Spleen (tissue), 11 donors: ENCODE data around the gene RASSF10. TPM values are rescaled to one million over a fixed set of nuclear protein-coding genes. Genes with fewer than 3 reads are reported as not detected.

Source experiments
- DNase-seq: peaks from one replicate; pipeline ENCODE4 v3.0.0-alpha.2; 2020
- H3K27ac ChIP-seq, 8 donors: fragments of 200-600 bp; sonication (generic) in 7 of 8; 1 replicate in 4 of 8; 2 replicates in 4 of 8; pipeline versions ENCODE4 v1.5.0 to v1.8.0; 2016 to 2021; ENCODE audit warnings: inconsistent platforms in 4 of 8, mild to moderate bottlenecking in 4 of 8, moderate library complexity in 1 of 8
- H3K27me3 ChIP-seq, 7 donors: fragments of 200-600 bp; sonication (generic) in 6 of 7; replicated peaks in 1 of 7; 1 replicate in 4 of 7; 2 replicates in 3 of 7; pipeline versions ENCODE4 v1.5.0 to v1.8.0; 2016 to 2021; ENCODE audit warnings: inconsistent platforms in 3 of 7, mild to moderate bottlenecking in 1 of 7
- H3K36me3 ChIP-seq, 6 donors: fragments of 200-600 bp; sonication (generic) in 5 of 6; 1 replicate in 4 of 6; 2 replicates in 2 of 6; pipeline versions ENCODE4 v1.5.0 to v1.8.0; 2016 to 2021; ENCODE audit warnings: inconsistent platforms in 2 of 6
- H3K4me1 ChIP-seq, 6 donors: fragments of 200-600 bp; sonication (generic) in 5 of 6; 1 replicate in 3 of 6; 2 replicates in 3 of 6; pipeline versions ENCODE4 v1.5.0 to v1.8.0; 2016 to 2021; ENCODE audit warnings: inconsistent platforms in 3 of 6
- H3K4me3 ChIP-seq, 8 donors: fragments of 200-600 bp; sonication (generic) in 7 of 8; 1 replicate in 4 of 8; 2 replicates in 4 of 8; pipeline versions ENCODE4 v1.5.0 to v1.8.0; 2016 to 2021; ENCODE audit warnings: inconsistent platforms in 4 of 8, mild to moderate bottlenecking in 4 of 8, moderate library complexity in 2 of 8
- H3K9me3 ChIP-seq, 8 donors: fragments of 200-600 bp; sonication (generic) in 7 of 8; 1 replicate in 4 of 8; 2 replicates in 4 of 8; pipeline versions ENCODE4 v1.5.0 to v1.8.0; 2016 to 2021; ENCODE audit warnings: inconsistent platforms in 4 of 8
- POLR2A ChIP-seq, 3 donors: fragments of 450-650 bp; IDR thresholded peaks; one replicate each; pipeline ENCODE4 v1.5.1; 2017; ENCODE audit warnings: antibody characterized with exemption in 3 of 3, mild to moderate bottlenecking in 1 of 3
- POLR2AphosphoS5 ChIP-seq, 3 donors: sonication (generic); formaldehyde crosslinking; IDR thresholded peaks; one replicate each; pipeline ENCODE4 v1.5.1; 2017; ENCODE audit warnings: antibody characterized with exemption in 3 of 3
- WGBS, 5 donors: extraction: QIAGEN DNeasy Blood & Tissue Kit in 3 of 5; methylation state at CpG; one replicate each; pipeline versions ENCODE4 v1.1.5 to v1.1.7; 2013 to 2018; 5-methylcytosine and 5-hydroxymethylcytosine counted together
- intact Hi-C: fragments of 100-400 bp; cut with DNase I; formaldehyde crosslinking; loops from one replicate; pipeline ENCODE4 v1.15.0; 2023; ENCODE audit warnings: low total_unique reads
- polyA plus RNA-seq, 3 donors: library from polyadenylated mRNA; stranded (reverse); fragments of 200-250 nt; gene quantifications; one replicate each; pipeline ENCODE4 v1.2.1, GENCODE V29; 2013
- total RNA-seq, 7 donors: library from RNA; depleted of rRNA in 3 of 7; stranded (reverse); fragments of >200 nt in 3 of 7; fragmentation: NEBNext Ultra II Directional in 4 of 7; extraction: Animal tissue kit (Norgen Biotek cat#: 25700) in 4 of 7; gene quantifications; one replicate each; pipeline versions ENCODE4 v1.1.0 to v1.2.1, GENCODE V29; 2016 to 2021
- TF ChIP-seq, protein P1 (sequence below), 11 experiments: fragments of 200-600 bp in 7 of 11; fragments of 450-650 bp in 4 of 11; sonication (generic) in 4 of 11; IDR thresholded peaks in 8 of 11; conservative IDR thresholded peaks in 3 of 11; 1 replicate in 7 of 11; 2 replicates in 4 of 11; pipeline versions ENCODE4 v1.4.0 to v1.8.0; 2016 to 2021; ENCODE audit warnings: antibody characterized with exemption in 11 of 11, inconsistent platforms in 4 of 11, mild to moderate bottlenecking in 1 of 11
- donor health status: healthy with polysubstance abuse.
- donor health status: DM: no; HTN: no; CAD: no; lungs with moderate emphysema.
- donor health status: DM: no; HTN: no; CAD: no.
- donor health status: Bipolar disorder and iron deficiency.
- donor health status: healthy.
- donor health status: DM: no; HTN: no; CAD: no.
- donor health status: DM: yes; HTN: yes; CAD: no.

RASSF10 gene
- total and polyA plus RNA-seq, 10 donors = not detected

DNA sequence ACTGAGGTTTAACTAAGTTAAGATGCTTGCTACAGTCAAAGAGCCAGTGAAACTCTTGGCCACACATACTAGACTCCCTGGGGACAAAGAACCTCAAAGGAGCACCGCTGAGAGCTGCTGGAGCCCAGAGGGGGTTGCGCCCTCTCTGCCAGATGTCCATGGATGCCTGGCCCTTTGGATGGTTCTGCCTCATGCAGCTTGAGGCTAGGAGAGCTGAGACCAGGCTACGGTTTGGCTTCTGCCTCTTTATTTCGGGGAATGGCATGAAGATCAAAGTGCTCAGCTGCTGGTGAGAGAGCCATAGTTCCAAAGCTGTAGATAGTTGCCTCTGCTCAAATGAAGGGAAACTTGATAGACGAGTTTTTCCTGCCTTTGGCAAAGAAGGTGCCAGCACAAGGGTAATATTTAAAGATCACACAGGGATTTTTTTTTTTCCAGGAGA, 43.0 kb downstream of the RASSF10 start:
- intact Hi-C loops = no loop called here
- Histone ChIP-seq H3K9me3 (no peaks in the 10 kb centered on the region), H3K27ac (no peak overlapping the region), H3K4me3 (no peak overlapping the region), H3K4me1 (no peaks in the 10 kb centered on the region), H3K36me3 (no peaks in the 10 kb centered on the region), H3K27me3 (peaks cover 0 to 34% (median 0%) of the 10 kb centered on the region in 7 donors)
- TF ChIP-seq POLR2AphosphoS5 (IDR thresholded peaks at IDR 0.05) = no peak
- TF ChIP-seq, protein P1, sequence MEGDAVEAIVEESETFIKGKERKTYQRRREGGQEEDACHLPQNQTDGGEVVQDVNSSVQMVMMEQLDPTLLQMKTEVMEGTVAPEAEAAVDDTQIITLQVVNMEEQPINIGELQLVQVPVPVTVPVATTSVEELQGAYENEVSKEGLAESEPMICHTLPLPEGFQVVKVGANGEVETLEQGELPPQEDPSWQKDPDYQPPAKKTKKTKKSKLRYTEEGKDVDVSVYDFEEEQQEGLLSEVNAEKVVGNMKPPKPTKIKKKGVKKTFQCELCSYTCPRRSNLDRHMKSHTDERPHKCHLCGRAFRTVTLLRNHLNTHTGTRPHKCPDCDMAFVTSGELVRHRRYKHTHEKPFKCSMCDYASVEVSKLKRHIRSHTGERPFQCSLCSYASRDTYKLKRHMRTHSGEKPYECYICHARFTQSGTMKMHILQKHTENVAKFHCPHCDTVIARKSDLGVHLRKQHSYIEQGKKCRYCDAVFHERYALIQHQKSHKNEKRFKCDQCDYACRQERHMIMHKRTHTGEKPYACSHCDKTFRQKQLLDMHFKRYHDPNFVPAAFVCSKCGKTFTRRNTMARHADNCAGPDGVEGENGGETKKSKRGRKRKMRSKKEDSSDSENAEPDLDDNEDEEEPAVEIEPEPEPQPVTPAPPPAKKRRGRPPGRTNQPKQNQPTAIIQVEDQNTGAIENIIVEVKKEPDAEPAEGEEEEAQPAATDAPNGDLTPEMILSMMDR (IDR thresholded peaks at IDR 0.05 in 8 of 11, conservative IDR thresholded peaks at IDR 0.05 in 3 of 11) = no peak
- TF ChIP-seq POLR2A (IDR thresholded peaks at IDR 0.05) = no peak
- DNase-seq = no peak
- 77 to 89% (median 82%) methylated on average over 5 of the region's 5 CpGs for WGBS, 5 donors

DNA sequence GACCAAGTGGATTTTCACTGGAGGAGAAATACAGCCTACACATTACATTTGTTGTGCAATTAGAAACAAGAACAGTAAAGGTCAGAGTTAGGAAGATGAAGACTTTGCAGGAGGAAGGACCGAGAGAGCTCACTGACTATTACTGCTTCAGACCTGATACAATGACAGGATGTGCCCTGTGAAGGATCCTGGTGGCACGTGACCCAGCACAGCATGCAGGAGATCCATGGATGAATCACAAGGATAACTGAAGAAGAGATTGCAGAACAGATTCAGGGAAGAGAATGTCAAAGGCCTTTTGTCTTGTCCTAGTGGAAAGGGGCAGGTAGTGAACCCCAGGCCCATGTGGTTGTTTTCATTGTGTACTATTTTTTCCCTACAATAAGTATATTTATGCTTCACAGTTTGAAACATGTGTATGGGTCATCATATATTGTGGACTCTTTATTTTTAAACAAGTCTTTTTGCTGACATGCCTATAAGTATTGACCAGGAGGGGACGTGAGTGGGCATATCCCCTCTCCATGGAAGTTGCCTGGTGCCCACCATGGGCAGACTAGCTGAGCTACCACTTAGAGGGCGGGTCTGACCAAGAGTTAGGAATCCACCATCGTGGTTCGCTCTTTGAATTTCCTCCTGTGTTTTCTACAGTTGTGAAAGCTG, 44.3 kb downstream of the RASSF10 start:
- Histone ChIP-seq H3K27me3 (peaks cover 0 to 34% (median 0%) of the 10 kb centered on the region in 7 donors), H3K4me1 (no peaks in the 10 kb centered on the region), H3K9me3 (no peaks in the 10 kb centered on the region), H3K4me3 (no peak overlapping the region), H3K36me3 (no peaks in the 10 kb centered on the region), H3K27ac (no peak overlapping the region)
- no peak for TF ChIP-seq POLR2AphosphoS5 (IDR thresholded peaks at IDR 0.05)
- no peak for TF ChIP-seq POLR2A (IDR thresholded peaks at IDR 0.05)
- TF ChIP-seq, protein P1 (IDR thresholded peaks at IDR 0.05 in 8 of 11, conservative IDR thresholded peaks at IDR 0.05 in 3 of 11) = no peak
- WGBS, 5 donors = 63 to 89% (median 75%) methylated on average over 5 to 6 of the region's 6 CpGs
- DNase-seq = no peak
- intact Hi-C loops = no loop called here

DNA sequence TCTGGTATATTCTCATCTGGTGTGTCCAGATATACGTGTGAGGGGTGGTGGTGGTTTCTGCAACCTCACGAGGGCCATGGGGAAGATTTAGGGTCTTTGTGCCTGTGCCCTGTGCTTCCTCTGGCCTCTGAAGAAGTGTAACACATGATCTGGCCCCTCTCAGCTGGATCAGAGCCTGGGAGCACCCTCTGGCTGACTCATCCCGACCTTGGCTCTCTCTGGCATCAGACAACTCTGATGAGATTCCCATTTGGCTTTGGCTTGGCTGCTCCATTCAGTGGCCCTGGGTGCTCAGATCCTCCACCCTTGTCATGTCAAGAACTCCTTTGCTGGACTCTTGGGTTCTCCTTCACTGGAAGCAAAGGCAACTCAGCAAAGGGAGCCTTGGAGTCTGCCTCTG, 45.2 kb downstream of the RASSF10 start:
- no peak for TF ChIP-seq POLR2A (IDR thresholded peaks at IDR 0.05)
- TF ChIP-seq, protein P1 (IDR thresholded peaks at IDR 0.05 in 8 of 11, conservative IDR thresholded peaks at IDR 0.05 in 3 of 11) = no peak
- TF ChIP-seq POLR2AphosphoS5 (IDR thresholded peaks at IDR 0.05) = no peak
- intact Hi-C loops = no loop called here
- no peak overlapping the region for H3K4me3 ChIP-seq
- WGBS, 5 donors = 58 to 93% (median 75%) methylated on average over 3 of the region's 3 CpGs
- H3K27me3 ChIP-seq = peaks cover 0 to 27% (median 0%) of the 10 kb centered on the region in 7 donors
- no peaks in the 10 kb centered on the region for H3K9me3 ChIP-seq
- H3K36me3 ChIP-seq = no peaks in the 10 kb centered on the region
- H3K4me1 ChIP-seq = no peaks in the 10 kb centered on the region
- DNase-seq = no peak
- no peak overlapping the region for H3K27ac ChIP-seq

DNA sequence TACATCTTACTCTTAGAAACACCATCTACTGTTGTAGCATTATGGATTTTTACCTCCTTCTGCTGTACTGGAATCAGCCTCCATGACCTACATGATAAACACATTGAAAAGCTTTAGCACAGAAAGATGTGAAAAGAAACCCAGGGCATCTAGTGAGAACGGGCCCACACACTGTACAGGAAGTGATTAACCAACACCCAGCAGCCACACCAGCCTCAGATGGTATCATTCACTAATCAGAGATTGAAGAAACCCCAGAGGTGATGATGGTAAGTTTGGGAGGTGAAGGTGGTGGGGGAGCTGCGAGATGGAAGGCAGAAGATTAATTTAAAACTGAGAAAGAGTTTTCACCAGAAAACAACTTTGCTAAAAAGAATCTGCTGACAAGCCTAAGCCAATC, 46.1 kb downstream of the RASSF10 start:
- H3K27me3 ChIP-seq = peaks cover 0 to 20% (median 0%) of the 10 kb centered on the region in 7 donors
- H3K27ac ChIP-seq = no peak overlapping the region
- no peaks in the 10 kb centered on the region for H3K36me3 ChIP-seq
- H3K9me3 ChIP-seq = no peaks in the 10 kb centered on the region
- DNase-seq = no peak
- 23 to 36% (median 30%) methylated on average over 2 of the region's 2 CpGs for WGBS, 5 donors
- intact Hi-C loops = no loop called here
- no peak overlapping the region for H3K4me3 ChIP-seq
- TF ChIP-seq, protein P1 (IDR thresholded peaks at IDR 0.05 in 8 of 11, conservative IDR thresholded peaks at IDR 0.05 in 3 of 11) = no peak
- TF ChIP-seq POLR2A (IDR thresholded peaks at IDR 0.05) = no peak
- no peak for TF ChIP-seq POLR2AphosphoS5 (IDR thresholded peaks at IDR 0.05)
- no peaks in the 10 kb centered on the region for H3K4me1 ChIP-seq
